Measurements from ENCODE around the gene TTBK1.

The TTBK1 gene

DNA sequence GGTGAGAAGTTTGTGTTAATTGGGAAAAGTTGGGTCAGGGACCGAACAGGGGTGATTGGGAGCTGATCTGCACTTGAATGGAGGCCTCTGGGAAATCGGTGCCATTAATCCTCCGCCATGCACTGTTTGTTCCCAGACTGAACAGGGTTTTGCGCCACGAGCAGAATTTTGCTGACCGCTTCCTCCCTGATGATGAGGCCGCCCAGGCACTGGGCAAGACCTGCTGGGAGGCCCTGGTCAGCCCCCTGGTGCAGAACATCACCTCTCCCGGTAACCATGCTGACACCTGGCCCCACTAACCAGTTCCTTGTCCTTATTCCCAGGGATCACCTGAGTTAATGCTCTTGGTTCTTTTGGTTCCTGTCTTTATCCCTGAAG, 39.6 kb upstream of the TTBK1 start:
- TF ChIP-seq, protein P1, sequence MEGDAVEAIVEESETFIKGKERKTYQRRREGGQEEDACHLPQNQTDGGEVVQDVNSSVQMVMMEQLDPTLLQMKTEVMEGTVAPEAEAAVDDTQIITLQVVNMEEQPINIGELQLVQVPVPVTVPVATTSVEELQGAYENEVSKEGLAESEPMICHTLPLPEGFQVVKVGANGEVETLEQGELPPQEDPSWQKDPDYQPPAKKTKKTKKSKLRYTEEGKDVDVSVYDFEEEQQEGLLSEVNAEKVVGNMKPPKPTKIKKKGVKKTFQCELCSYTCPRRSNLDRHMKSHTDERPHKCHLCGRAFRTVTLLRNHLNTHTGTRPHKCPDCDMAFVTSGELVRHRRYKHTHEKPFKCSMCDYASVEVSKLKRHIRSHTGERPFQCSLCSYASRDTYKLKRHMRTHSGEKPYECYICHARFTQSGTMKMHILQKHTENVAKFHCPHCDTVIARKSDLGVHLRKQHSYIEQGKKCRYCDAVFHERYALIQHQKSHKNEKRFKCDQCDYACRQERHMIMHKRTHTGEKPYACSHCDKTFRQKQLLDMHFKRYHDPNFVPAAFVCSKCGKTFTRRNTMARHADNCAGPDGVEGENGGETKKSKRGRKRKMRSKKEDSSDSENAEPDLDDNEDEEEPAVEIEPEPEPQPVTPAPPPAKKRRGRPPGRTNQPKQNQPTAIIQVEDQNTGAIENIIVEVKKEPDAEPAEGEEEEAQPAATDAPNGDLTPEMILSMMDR (IDR thresholded peaks at IDR 0.05; ENCODE audit: extremely low read depth, missing control alignments), result no peak
- no peak for DNase-seq (ENCODE audit: low spot score)

DNA sequence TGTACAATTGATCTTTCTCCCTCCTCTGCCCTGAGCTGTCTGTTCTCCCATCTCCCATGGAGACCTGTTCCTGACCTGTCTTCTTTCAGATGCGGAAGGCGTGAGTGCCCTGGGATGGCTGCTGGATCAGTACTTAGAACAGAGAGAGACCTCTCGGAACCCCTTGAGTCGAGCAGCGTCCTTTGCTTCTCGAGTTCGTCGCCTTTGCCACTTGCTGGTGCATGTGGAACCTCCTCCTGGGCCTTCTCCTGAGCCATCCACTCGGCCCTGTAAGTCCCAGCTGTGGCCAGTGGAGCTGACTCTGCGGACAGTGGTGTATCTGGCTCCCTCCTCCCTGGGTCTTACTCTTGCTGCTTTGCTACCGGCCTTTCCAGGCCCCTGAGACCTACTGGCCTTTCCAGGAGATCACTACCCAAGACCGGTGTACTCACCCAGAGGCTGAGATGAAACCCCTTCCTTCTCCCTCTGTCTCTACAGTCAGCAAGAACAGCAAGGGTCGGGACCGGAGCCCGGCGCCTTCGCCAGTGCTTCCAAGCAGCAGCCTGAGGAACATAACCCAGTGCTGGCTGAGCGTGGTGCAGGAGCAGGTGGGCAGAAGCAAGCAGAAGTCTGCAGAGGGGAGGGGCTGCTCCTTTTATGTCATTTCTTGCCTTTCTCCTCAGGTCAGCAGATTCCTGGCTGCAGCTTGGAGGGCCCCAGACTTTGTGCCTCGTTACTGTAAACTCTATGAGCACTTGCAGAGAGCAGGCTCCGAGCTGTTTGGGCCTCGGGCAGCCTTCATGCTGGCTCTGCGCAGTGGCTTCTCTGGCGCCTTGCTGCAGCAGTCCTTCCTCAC, 38.8 kb upstream of the TTBK1 start:
- TF ChIP-seq, protein P1 (IDR thresholded peaks at IDR 0.05; ENCODE audit: extremely low read depth, missing control alignments), result no peak

GRCh38 chr6:43205849-43206248, 37.4 kb upstream of the TTBK1 start:
- no peak for DNase-seq (ENCODE audit: low spot score)

More for the DNA sequence above, 38.8 kb upstream of the TTBK1 start:
- DNase-seq (ENCODE audit: low spot score), result no peak

GRCh38 chr6:43207286-43207685, 36.0 kb upstream of the TTBK1 start:
- DNase-seq (ENCODE audit: low spot score), result no peak

More at GRCh38 chr6:43205849-43206248, 37.4 kb upstream of the TTBK1 start:
- TF ChIP-seq, protein P1 (IDR thresholded peaks at IDR 0.05; ENCODE audit: extremely low read depth, missing control alignments), result no peak

GRCh38 chr6:43211955-43212354, 31.3 kb upstream of the TTBK1 start:
- TF ChIP-seq, protein P1 (IDR thresholded peaks at IDR 0.05; ENCODE audit: extremely low read depth, missing control alignments), result no peak
- DNase-seq (ENCODE audit: low spot score), result no peak

More at GRCh38 chr6:43207286-43207685, 36.0 kb upstream of the TTBK1 start:
- TF ChIP-seq, protein P1 (IDR thresholded peaks at IDR 0.05; ENCODE audit: extremely low read depth, missing control alignments), result no peak

GRCh38 chr6:43213431-43213830, 29.9 kb upstream of the TTBK1 start:
- TF ChIP-seq, protein P1 (IDR thresholded peaks at IDR 0.05; ENCODE audit: extremely low read depth, missing control alignments), result no peak
- no peak for DNase-seq (ENCODE audit: low spot score)

GRCh38 chr6:43215066-43215465, 28.2 kb upstream of the TTBK1 start:
- DNase-seq (ENCODE audit: low spot score), result no peak
- TF ChIP-seq, protein P1 (IDR thresholded peaks at IDR 0.05; ENCODE audit: extremely low read depth, missing control alignments), result no peak

Data from GM20000 (cell line).